Gastroesophageal sphincter (tissue), 4 donors: ENCODE data around the gene PRDM16. TPM values are rescaled to one million over a fixed set of nuclear protein-coding genes. Genes with fewer than 3 reads are reported as not detected.
A peak's percentile ranks its signal among the peaks of the same experiment; 100 is the strongest.

Source experiments
- ATAC-seq: fragments of 150-250 bp; one replicate; pipeline ENCODE4 v1.9.1; 2016; ENCODE audit warnings: mild to moderate bottlenecking, moderate library complexity
- H3K27ac ChIP-seq, 4 donors: fragments of 200-600 bp; sonication (generic) in 3 of 4; 1 replicate in 3 of 4; 2 replicates in 1 of 4; pipeline ENCODE4 v1.5.1; 2016 to 2019
- H3K27me3 ChIP-seq: fragments of 200-600 bp; sonication (generic); one replicate; pipeline ENCODE4 v1.5.1; 2019
- H3K36me3 ChIP-seq, 2 donors: fragments of 200-600 bp; sonication (generic); one replicate each; pipeline ENCODE4 v1.5.1; 2019; ENCODE audit warnings: control low read depth in 1 of 2
- H3K4me1 ChIP-seq, 3 donors: fragments of 200-600 bp; sonication (generic); 1 replicate in 2 of 3; 2 replicates in 1 of 3; pipeline ENCODE4 v1.5.1; 2016 to 2019; ENCODE audit warnings: control low read depth in 2 of 3
- H3K4me3 ChIP-seq, 2 donors: fragments of 200-600 bp; sonication (generic); one replicate each; pipeline ENCODE4 v1.5.1; 2019; ENCODE audit warnings: mild to moderate bottlenecking in 1 of 2, moderate library complexity in 1 of 2
- H3K9me3 ChIP-seq, 3 donors: fragments of 200-600 bp; sonication (generic); one replicate each; pipeline ENCODE4 v1.5.1; 2017 to 2019; ENCODE audit warnings: control low read depth in 2 of 3
- EP300 ChIP-seq: sonication (generic); formaldehyde crosslinking; IDR thresholded peaks from one replicate; pipeline ENCODE4 v1.6.1; 2017; ENCODE audit warnings: antibody characterized with exemption, mild to moderate bottlenecking
- POLR2A ChIP-seq, 2 donors: fragments of 450-650 bp; IDR thresholded peaks; one replicate each; pipeline ENCODE4 v1.6.1; 2017; ENCODE audit warnings: antibody characterized with exemption in 2 of 2, mild to moderate bottlenecking in 2 of 2, moderate library complexity in 1 of 2
- POLR2AphosphoS5 ChIP-seq: sonication (generic); formaldehyde crosslinking; IDR thresholded peaks from one replicate; pipeline ENCODE4 v1.6.1; 2017; ENCODE audit warnings: antibody characterized with exemption
- WGBS, 2 donors: methylation state at CpG; one replicate each; pipeline ENCODE4 v1.1.5; 2018; ENCODE audit warnings: low coverage in 1 of 2; 5-methylcytosine and 5-hydroxymethylcytosine counted together
- total RNA-seq, 4 donors: library from RNA; depleted of rRNA; stranded (reverse); fragments of >200 nt; gene quantifications; one replicate each; pipeline ENCODE4 v1.1.0, GENCODE V29; 2016
- TF ChIP-seq, protein P1 (sequence below), 4 experiments: fragments of 200-600 bp in 2 of 4; fragments of 450-650 bp in 2 of 4; sonication (generic) in 1 of 4; IDR thresholded peaks; one replicate each; pipeline ENCODE4 v1.5.1; 2017 to 2019; ENCODE audit warnings: antibody characterized with exemption in 4 of 4, mild to moderate bottlenecking in 2 of 4, moderate library complexity in 2 of 4

PRDM16 gene
- total RNA-seq, 4 donors from 2014 or later, result 1.1 to 3.4 (median 1.6) TPM

GRCh38 chr1:3355894-3356826 is 287.2 kb downstream of the PRDM16 start:
- no peak for TF ChIP-seq POLR2A (IDR thresholded peaks at IDR 0.05)
- TF ChIP-seq POLR2AphosphoS5, result no peak
- TF ChIP-seq, protein P1, sequence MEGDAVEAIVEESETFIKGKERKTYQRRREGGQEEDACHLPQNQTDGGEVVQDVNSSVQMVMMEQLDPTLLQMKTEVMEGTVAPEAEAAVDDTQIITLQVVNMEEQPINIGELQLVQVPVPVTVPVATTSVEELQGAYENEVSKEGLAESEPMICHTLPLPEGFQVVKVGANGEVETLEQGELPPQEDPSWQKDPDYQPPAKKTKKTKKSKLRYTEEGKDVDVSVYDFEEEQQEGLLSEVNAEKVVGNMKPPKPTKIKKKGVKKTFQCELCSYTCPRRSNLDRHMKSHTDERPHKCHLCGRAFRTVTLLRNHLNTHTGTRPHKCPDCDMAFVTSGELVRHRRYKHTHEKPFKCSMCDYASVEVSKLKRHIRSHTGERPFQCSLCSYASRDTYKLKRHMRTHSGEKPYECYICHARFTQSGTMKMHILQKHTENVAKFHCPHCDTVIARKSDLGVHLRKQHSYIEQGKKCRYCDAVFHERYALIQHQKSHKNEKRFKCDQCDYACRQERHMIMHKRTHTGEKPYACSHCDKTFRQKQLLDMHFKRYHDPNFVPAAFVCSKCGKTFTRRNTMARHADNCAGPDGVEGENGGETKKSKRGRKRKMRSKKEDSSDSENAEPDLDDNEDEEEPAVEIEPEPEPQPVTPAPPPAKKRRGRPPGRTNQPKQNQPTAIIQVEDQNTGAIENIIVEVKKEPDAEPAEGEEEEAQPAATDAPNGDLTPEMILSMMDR (IDR thresholded peaks at IDR 0.05), result no peak
- TF ChIP-seq EP300, result no peak
- no peak overlapping the region for H3K4me3 ChIP-seq

GRCh38 chr1:3356827-3357460 is 287.9 kb downstream of the PRDM16 start:
- Histone ChIP-seq H3K36me3 (no peaks in the 10 kb centered on the region), H3K27me3 (peaks cover 32% of the 10 kb centered on the region), H3K9me3 (no peaks in the 10 kb centered on the region), H3K4me1 (peaks cover 0 to 38% (median 9%) of the 10 kb centered on the region in 3 donors), H3K27ac (peak overlapping the region in 1 of 4 donors; percentile 95), H3K4me3 (no peak overlapping the region)
- no peak for TF ChIP-seq EP300
- TF ChIP-seq POLR2AphosphoS5, result no peak
- TF ChIP-seq, protein P1 (IDR thresholded peaks at IDR 0.05), result no peak
- no peak for TF ChIP-seq POLR2A (IDR thresholded peaks at IDR 0.05)
- ATAC-seq, result no peak
- no CpG with 5 or more reads among the region's 21 CpGs for WGBS, 2 donors

More at GRCh38 chr1:3355894-3356826, 287.2 kb downstream of the PRDM16 start:
- no peak for ATAC-seq
- Histone ChIP-seq H3K36me3 (no peaks in the 10 kb centered on the region), H3K9me3 (no peaks in the 10 kb centered on the region), H3K27me3 (peaks cover 32% of the 10 kb centered on the region), H3K4me1 (peaks cover 0 to 46% (median 15%) of the 10 kb centered on the region in 3 donors), H3K27ac (peak overlapping the region in 1 of 4 donors; percentile 95)
- WGBS, 2 donors, result 73% methylated on average over 7 of the region's 37 CpGs; no CpG with 5 or more reads in 1 of the 2 donors

DNA sequence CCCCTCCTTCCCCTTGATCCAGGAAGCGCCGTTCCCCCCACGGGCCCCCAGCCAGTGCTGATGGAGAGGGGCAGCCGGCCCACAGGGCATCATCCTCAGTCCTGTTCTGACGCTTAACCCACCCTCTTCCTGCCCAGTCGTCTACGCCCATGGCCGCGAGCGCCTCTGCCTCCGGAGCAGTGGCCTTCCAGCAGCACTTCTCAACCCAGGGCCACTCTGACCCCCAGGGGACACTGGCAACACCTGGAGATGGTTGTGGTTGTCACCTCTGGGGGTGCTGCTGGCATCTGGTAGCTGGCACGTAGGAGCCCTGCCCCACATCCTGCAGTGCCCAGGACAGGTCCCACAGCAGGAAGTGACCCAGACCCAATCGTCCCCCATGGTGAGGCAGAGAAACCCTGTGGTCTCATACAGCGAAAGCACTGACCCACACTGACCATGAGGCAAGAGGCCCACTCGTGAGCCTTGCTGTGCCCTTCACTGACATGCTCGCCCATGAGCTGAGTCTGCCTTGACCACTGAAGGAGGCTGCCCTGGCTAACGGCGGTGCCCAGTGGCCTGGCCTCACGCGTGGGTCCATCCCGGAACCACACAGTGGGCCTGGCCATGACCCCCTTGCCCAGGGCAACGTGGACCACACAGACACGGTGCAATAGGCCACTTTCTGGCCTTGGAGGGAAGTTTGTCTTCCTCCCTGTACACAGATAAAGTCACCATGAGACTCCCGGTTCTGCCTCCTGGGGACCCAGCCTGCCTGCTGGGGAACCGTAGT is 288.7 kb downstream of the PRDM16 start:
- no peak overlapping the region for H3K4me3 ChIP-seq
- no peaks in the 10 kb centered on the region for H3K9me3 ChIP-seq
- no peaks in the 10 kb centered on the region for H3K36me3 ChIP-seq
- no peak for ATAC-seq
- TF ChIP-seq POLR2A (IDR thresholded peaks at IDR 0.05), result no peak
- peaks cover 32% of the 10 kb centered on the region for H3K27me3 ChIP-seq
- peaks cover 0 to 30% (median 7%) of the 10 kb centered on the region in 3 donors for H3K4me1 ChIP-seq
- no CpG with 5 or more reads among the region's 25 CpGs for WGBS, 2 donors
- H3K27ac ChIP-seq, result no peak overlapping the region

GRCh38 chr1:3359351-3359750 is 290.3 kb downstream of the PRDM16 start:
- ATAC-seq, result no peak
- 28 to 90% methylated on average over 2 to 7 of the region's 10 CpGs for WGBS, 2 donors
- Histone ChIP-seq H3K4me3 (no peak overlapping the region), H3K27me3 (peaks cover 32% of the 10 kb centered on the region), H3K27ac (no peak overlapping the region), H3K36me3 (no peaks in the 10 kb centered on the region), H3K4me1 (peaks cover 0 to 16% (median 0%) of the 10 kb centered on the region in 3 donors), H3K9me3 (no peaks in the 10 kb centered on the region)
- TF ChIP-seq POLR2A (IDR thresholded peaks at IDR 0.05), result no peak

- no peak overlapping the region for H3K4me3 ChIP-seq
- H3K36me3 ChIP-seq, result no peaks in the 10 kb centered on the region
- no peaks in the 10 kb centered on the region for H3K9me3 ChIP-seq
- TF ChIP-seq EP300, result no peak
- TF ChIP-seq POLR2AphosphoS5, result no peak
- no peak for TF ChIP-seq POLR2A (IDR thresholded peaks at IDR 0.05)
- TF ChIP-seq, protein P1 (IDR thresholded peaks at IDR 0.05), result no peak
- ATAC-seq, result no peak
- peaks cover 36% of the 10 kb centered on the region for H3K27me3 ChIP-seq
- H3K27ac ChIP-seq, result no peak overlapping the region
- 65 to 76% methylated on average over 8 to 12 of the region's 31 CpGs for WGBS, 2 donors
- peaks cover 0 to 11% (median 0%) of the 10 kb centered on the region in 3 donors for H3K4me1 ChIP-seq
Observed at GRCh38 chr1:3359756-3360440, 290.9 kb downstream of the PRDM16 start.
